ENCODE measurements around the gene WIPF3.

Gene WIPF3

GRCh38 chr7:29861884-29862283 is 55.6 kb downstream of the WIPF3 start:
- Histone ChIP-seq H3K9me2 (replicated peaks; ENCODE audit: low read depth, low read length) (no peaks in the 10 kb centered on the region), H3K4me2 (ENCODE audit: low read depth, low read length, poor library complexity, severe bottlenecking) (no peak overlapping the region), H3K79me2 (ENCODE audit: insufficient read depth, low read length) (no peaks in the 10 kb centered on the region), H2AFZ (ENCODE audit: low read length) (no peak overlapping the region), H3K27me3 (ENCODE audit: insufficient read depth, low read length, poor library complexity, severe bottlenecking) (no peaks in the 10 kb centered on the region), H3K4me3 (ENCODE audit: low read length, poor library complexity, severe bottlenecking) (no peak overlapping the region), H3K9me3 (ENCODE audit: insufficient read depth, low read depth, low read length) (no peaks in the 10 kb centered on the region), H3K9ac (ENCODE audit: low read depth, low read length, poor library complexity, severe bottlenecking) (no peak overlapping the region), H3K36me3 (ENCODE audit: insufficient read depth, low read length) (no peaks in the 10 kb centered on the region), H3F3A (ENCODE audit: low read depth) (no peaks in the 10 kb centered on the region), H4K20me1 (ENCODE audit: insufficient read depth, low read length, poor library complexity, severe bottlenecking) (no peaks in the 10 kb centered on the region), H3K4me1 (ENCODE audit: insufficient read depth, low read length, poor library complexity, severe bottlenecking) (peaks cover 4% of the 10 kb centered on the region)
- no peak for TF ChIP-seq CTCF (conservative IDR thresholded peaks at IDR 0.05; ENCODE audit: low read length)
- no peak for TF ChIP-seq EZH2phosphoT487 (IDR thresholded peaks at IDR 0.05; ENCODE audit: borderline replicate concordance)

GRCh38 chr7:29864656-29865055 is 58.3 kb downstream of the WIPF3 start:
- Histone ChIP-seq H3K9me3 (ENCODE audit: insufficient read depth, low read depth, low read length) (no peaks in the 10 kb centered on the region), H3K9me2 (replicated peaks; ENCODE audit: low read depth, low read length) (no peaks in the 10 kb centered on the region), H3K36me3 (ENCODE audit: insufficient read depth, low read length) (no peaks in the 10 kb centered on the region), H3K4me2 (ENCODE audit: low read depth, low read length, poor library complexity, severe bottlenecking) (no peak overlapping the region), H4K20me1 (ENCODE audit: insufficient read depth, low read length, poor library complexity, severe bottlenecking) (no peaks in the 10 kb centered on the region), H3K27me3 (ENCODE audit: insufficient read depth, low read length, poor library complexity, severe bottlenecking) (no peaks in the 10 kb centered on the region), H3F3A (ENCODE audit: low read depth) (no peaks in the 10 kb centered on the region), H3K4me3 (ENCODE audit: low read length, poor library complexity, severe bottlenecking) (no peak overlapping the region), H3K79me2 (ENCODE audit: insufficient read depth, low read length) (no peaks in the 10 kb centered on the region), H2AFZ (ENCODE audit: low read length) (no peak overlapping the region), H3K4me1 (ENCODE audit: insufficient read depth, low read length, poor library complexity, severe bottlenecking) (peaks cover 2% of the 10 kb centered on the region), H3K9ac (ENCODE audit: low read depth, low read length, poor library complexity, severe bottlenecking) (no peak overlapping the region)
- TF ChIP-seq CTCF (conservative IDR thresholded peaks at IDR 0.05; ENCODE audit: low read length) = no peak
- no peak for TF ChIP-seq EZH2phosphoT487 (IDR thresholded peaks at IDR 0.05; ENCODE audit: borderline replicate concordance)

DNA sequence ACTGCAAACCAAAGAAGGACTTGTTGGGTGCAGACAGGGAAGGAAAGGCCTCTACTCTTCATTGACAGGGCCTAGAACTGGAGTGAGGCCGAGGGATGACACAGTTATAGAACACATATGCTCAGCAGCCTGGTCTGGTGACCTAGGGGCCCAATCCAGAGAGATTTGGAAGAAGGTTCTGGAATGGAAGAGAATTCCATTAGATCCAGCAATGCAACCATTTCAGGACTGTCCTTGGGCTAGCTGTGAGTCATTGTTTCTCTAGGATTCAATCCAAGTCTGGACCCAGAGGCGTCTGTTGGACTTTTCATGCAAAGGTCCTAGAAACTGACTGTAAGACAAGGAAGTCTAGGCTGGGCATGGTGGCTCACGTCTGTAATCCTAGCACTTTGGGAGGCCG is 59.2 kb downstream of the WIPF3 start:
- Histone ChIP-seq H3K36me3 (ENCODE audit: insufficient read depth, low read length) (no peaks in the 10 kb centered on the region), H3K4me2 (ENCODE audit: low read depth, low read length, poor library complexity, severe bottlenecking) (no peak overlapping the region), H3K9me2 (replicated peaks; ENCODE audit: low read depth, low read length) (no peaks in the 10 kb centered on the region), H3K9ac (ENCODE audit: low read depth, low read length, poor library complexity, severe bottlenecking) (no peak overlapping the region), H3K9me3 (ENCODE audit: insufficient read depth, low read depth, low read length) (no peaks in the 10 kb centered on the region), H3K27me3 (ENCODE audit: insufficient read depth, low read length, poor library complexity, severe bottlenecking) (no peaks in the 10 kb centered on the region), H3F3A (ENCODE audit: low read depth) (no peaks in the 10 kb centered on the region), H2AFZ (ENCODE audit: low read length) (no peak overlapping the region), H3K4me3 (ENCODE audit: low read length, poor library complexity, severe bottlenecking) (no peak overlapping the region), H4K20me1 (ENCODE audit: insufficient read depth, low read length, poor library complexity, severe bottlenecking) (no peaks in the 10 kb centered on the region), H3K79me2 (ENCODE audit: insufficient read depth, low read length) (no peaks in the 10 kb centered on the region), H3K4me1 (ENCODE audit: insufficient read depth, low read length, poor library complexity, severe bottlenecking) (no peaks in the 10 kb centered on the region)
- TF ChIP-seq EZH2phosphoT487 (IDR thresholded peaks at IDR 0.05; ENCODE audit: borderline replicate concordance) (no peak), CTCF (conservative IDR thresholded peaks at IDR 0.05; ENCODE audit: low read length) (no peak)

All from Loucy (cell line).